Activated CD4-positive, alpha-beta memory T cell treated with anti-CD3 and anti-CD28 coated beads for 36 hours (primary cell): ENCODE measurements around the gene FAM83E. TPM values are rescaled to one million over a fixed set of nuclear protein-coding genes. Genes with fewer than 3 reads are reported as not detected.

Experiments
- CTCF ChIA-PET: fragments of 350-600 bp; sonication (Branson Sonifier 250); formaldehyde crosslinking; loops from one replicate; lab custom pipeline; 2021; ENCODE audit warnings: antibody characterized with exemption, inconsistent platforms; lab: Charles Lee
- POLR2A ChIA-PET: fragments of 350-600 bp; sonication (Branson Sonifier 250); formaldehyde crosslinking; loops from one replicate; lab custom pipeline; 2021; ENCODE audit warnings: antibody characterized with exemption; lab: Charles Lee
- DNase-seq: peaks from one replicate; pipeline ENCODE4 v3.0.0-alpha.2; 2020
- H3K27ac Mint-ChIP-seq: one replicate; pipeline ENCODE4 v1.8.0; 2021; ENCODE audit warnings: mixed read lengths
- H3K27me3 Mint-ChIP-seq: one replicate; pipeline ENCODE4 v1.8.0; 2021; ENCODE audit warnings: mixed read lengths
- H3K36me3 Mint-ChIP-seq: one replicate; pipeline ENCODE4 v1.8.0; 2021; ENCODE audit warnings: mixed read lengths
- H3K4me1 Mint-ChIP-seq: one replicate; pipeline ENCODE4 v1.8.0; 2021; ENCODE audit warnings: low read depth, mixed read lengths
- H3K4me3 Mint-ChIP-seq: one replicate; pipeline ENCODE4 v1.8.0; 2021; ENCODE audit warnings: mild to moderate bottlenecking, mixed read lengths
- H3K9me3 Mint-ChIP-seq: one replicate; pipeline ENCODE4 v1.8.0; 2021; ENCODE audit warnings: mixed read lengths
- intact Hi-C: fragments of 100-400 bp; cut with micrococcal nuclease; formaldehyde crosslinking; loops from one replicate; pipeline ENCODE4 v1.15.1; 2023
- total RNA-seq, 2 experiments: library from RNA; stranded (reverse); gene quantifications; one replicate each; pipeline ENCODE4 v1.2.3, GENCODE V29; 2021

FAM83E gene
- total RNA-seq, 2 experiments from 2014 or later = 2.2 to 2.4 TPM

DNA sequence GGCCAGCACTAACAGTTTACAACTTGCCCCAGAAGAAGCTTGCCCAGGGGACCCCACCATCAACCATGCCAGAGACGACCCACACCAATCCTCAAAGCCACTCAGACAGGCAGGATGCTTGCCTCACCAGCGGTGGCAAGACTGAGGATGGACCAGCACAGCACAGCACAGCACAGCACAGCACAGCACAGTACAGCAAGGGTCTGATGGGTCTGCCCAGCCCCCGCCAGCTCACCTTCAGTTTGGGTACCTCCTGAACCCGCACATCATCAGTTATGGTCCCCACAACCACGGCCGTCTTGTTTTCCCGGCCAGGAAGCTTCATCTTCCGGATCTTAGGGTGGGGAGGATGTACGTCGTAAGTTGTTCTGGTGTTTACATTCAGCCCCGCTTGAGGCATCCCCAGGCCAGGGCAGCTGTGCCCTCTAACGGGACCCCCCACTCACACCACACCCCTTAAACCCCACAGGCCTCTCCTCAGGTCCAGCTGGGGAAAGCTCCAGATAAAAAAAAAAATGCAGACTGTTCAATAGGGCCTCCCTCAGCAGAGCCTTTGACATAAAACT lies 1.7 kb upstream of the FAM83E start:
- ChIA-PET CTCF (interaction anchor here (0.7 to 1.4 kb wide), 5 partner anchors 21 to 226 kb away, joined by 3 to 5 read pairs (median 3); partner anchors contain the start of genes CA11 and KDELR1), POLR2A (interaction anchor here (1.1 kb wide), 1 partner anchor 17 kb away, joined by 3 read pairs; no protein-coding TSS in a partner anchor)
- H3K36me3 Mint-ChIP-seq = peaks cover 47% of the 10 kb centered on the region
- peak overlapping the region; percentile 96 for H3K4me3 Mint-ChIP-seq
- no peaks in the 10 kb centered on the region for H3K9me3 Mint-ChIP-seq
- H3K27ac Mint-ChIP-seq = peak overlapping the region; percentile 97
- peaks cover 39% of the 10 kb centered on the region for H3K4me1 Mint-ChIP-seq
- no peak for DNase-seq
- no peaks in the 10 kb centered on the region for H3K27me3 Mint-ChIP-seq
- intact Hi-C loops = loop anchor here (5.0 kb wide), 1 partner anchor 284 kb away; no protein-coding TSS in a partner anchor

DNA sequence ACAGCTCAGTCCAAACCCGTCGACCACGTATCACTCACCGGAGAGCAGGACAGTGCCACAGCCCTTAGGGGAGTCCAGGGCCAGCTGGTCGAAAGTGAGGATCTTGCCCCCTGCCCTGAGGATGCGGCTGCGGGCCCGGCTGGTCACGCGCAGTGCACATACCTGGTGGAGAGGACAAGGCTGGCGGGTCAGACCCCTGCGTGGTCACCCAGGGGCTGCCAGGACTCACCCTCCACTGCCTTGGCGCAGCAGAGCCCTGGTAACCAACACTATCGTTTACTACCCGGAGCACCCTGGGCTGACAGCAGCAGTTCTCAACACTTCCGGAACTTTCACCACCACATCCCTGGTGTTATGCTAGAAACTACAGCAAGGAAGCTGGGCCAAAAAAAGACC lies 1.2 kb upstream of the FAM83E start:
- Mint-ChIP-seq H3K9me3 (no peaks in the 10 kb centered on the region), H3K27me3 (no peaks in the 10 kb centered on the region), H3K4me3 (peak overlapping the region; percentile 96), H3K4me1 (peaks cover 36% of the 10 kb centered on the region), H3K27ac (peak overlapping the region; percentile 55), H3K36me3 (peaks cover 46% of the 10 kb centered on the region)
- DNase-seq = no peak
- intact Hi-C loops = loop anchor here (5.0 kb wide), 1 partner anchor 284 kb away; no protein-coding TSS in a partner anchor
- ChIA-PET POLR2A (interaction anchor here (1.1 kb wide), 1 partner anchor 18 kb away, joined by 3 read pairs; no protein-coding TSS in a partner anchor), CTCF (interaction anchor here (0.7 to 1.4 kb wide), 3 partner anchors 21 to 225 kb away, joined by 3 read pairs; partner anchors contain the start of genes CA11 and KDELR1)

DNA sequence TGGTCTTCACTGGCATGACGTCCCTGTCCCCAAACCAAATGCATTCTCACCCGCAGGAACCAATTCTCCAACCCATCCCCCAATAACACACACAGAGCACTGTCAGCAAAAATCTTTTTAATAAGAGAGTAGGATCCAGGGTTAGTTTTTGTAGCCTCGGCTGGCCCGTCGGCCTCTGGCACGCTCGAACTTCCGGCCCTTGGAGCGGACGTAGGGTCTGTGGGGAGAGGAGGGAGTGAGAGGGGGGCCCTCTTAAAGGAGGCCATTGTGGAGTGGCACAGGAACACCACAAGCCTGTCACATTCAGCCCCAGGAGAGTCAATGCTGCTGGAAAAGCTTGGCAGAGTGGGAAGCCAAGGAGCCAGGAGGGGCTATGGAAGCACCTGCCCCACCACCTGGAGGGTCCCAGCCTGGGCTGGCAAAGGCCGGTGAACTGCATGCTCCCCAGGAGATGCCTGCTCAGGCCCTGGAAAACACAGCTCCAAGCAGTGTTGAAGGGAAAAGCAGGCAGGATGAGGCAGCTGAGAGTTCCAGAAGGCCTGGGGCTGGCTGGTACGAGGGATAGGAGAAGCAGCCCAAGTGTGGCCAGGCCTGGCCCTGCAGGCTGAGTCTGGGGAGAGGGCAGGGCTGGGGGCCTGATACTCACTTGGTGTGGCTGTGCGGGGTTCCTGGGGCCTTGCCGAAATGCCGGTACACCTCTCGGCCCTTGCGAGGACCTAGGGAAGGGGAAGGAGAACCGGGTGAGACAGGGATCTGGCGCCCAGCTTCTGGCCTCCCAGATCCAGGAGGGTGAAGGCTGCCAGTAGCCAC lies 560 bp upstream of the FAM83E start:
- Mint-ChIP-seq H3K27ac (no peak overlapping the region), H3K4me1 (peaks cover 36% of the 10 kb centered on the region), H3K9me3 (no peaks in the 10 kb centered on the region), H3K27me3 (no peaks in the 10 kb centered on the region), H3K36me3 (peaks cover 46% of the 10 kb centered on the region), H3K4me3 (peak overlapping the region; percentile 17)
- intact Hi-C loops = loop anchor here (5.0 kb wide), 1 partner anchor 283 kb away; no protein-coding TSS in a partner anchor
- DNase-seq = no peak
- POLR2A ChIA-PET = interaction anchor here (1.1 kb wide), 1 partner anchor 9 kb away, joined by 4 read pairs; no protein-coding TSS in a partner anchor
- CTCF ChIA-PET = no interaction called here

DNA sequence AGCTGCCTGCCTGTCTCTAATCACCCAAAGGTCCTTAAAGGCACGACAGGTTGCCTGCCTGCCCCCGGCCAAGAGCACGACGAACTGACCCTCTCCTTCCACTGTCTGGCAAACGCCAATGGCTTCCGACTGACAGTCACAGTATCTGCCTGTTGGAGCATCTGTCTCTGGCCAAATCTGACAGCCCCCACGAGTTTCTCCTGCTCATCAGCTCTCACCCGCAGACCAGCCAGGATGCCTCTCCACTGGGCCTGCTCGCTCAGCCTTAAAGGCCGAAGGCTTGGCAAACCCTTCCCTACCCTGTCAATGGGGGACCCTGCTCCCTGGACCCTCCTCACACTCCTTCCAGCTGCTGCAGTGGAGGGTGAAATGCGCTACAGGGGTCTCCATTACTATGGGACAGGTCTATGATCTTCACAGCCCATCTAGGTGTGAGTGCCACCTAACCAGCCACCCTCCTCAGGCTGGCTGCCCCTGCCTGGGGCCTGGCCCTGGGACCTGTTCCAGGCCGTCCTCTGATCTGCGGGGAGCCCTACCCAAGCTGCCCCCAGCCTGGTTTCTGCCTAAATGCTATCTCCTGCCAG lies 932 bp downstream of the FAM83E start:
- CTCF ChIA-PET = interaction anchor here (1.8 kb wide), 1 partner anchor 125 kb away, joined by 7 read pairs; no protein-coding TSS in a partner anchor
- intact Hi-C loops = no loop called here
- Mint-ChIP-seq H3K36me3 (peaks cover 39% of the 10 kb centered on the region), H3K27ac (peak overlapping the region; percentile 14), H3K4me1 (peaks cover 26% of the 10 kb centered on the region), H3K27me3 (no peaks in the 10 kb centered on the region), H3K4me3 (no peak overlapping the region), H3K9me3 (no peaks in the 10 kb centered on the region)
- DNase-seq = no peak
- POLR2A ChIA-PET = no interaction called here

DNA sequence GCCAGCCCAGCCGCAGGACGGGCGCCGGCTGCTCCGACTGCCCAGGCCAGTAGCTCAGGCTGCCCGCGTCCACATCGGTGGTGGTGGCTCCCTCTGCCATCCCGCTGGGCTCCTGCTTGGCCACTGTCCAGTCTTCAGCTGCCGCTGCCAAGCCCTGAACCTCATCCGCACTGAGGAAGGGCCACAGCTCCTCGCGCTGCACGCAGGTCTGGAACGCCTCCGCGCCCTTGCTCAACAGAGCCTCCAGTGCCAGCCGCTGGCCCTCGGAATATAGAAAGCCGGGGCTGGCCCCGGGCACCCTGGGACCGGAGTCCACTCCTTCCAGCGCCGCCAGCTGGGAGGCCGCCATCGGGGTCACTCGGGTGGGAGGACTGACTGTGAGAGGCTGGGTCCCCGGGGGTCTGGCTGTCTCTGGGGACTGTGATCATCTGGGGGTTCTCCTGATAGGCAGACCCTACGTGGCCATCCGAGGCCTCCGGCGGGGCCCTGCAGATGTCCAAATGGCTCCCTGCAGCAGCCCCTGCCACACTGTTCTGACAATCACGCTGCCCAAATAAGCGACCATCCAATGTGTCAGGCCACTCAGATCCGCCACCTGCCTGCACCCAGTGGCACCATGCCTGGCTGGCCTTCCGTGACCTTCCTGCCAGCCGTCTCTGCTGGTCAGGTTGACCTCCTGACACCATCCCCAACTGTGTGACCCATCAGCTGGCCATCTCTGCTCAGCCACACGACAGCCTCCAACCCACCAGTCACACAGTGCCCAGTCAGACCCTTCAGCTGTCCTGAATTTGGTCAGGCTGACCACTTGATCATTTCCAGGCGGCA lies 1.6 kb downstream of the FAM83E start:
- H3K4me1 Mint-ChIP-seq = peaks cover 25% of the 10 kb centered on the region
- intact Hi-C loops = no loop called here

DNA sequence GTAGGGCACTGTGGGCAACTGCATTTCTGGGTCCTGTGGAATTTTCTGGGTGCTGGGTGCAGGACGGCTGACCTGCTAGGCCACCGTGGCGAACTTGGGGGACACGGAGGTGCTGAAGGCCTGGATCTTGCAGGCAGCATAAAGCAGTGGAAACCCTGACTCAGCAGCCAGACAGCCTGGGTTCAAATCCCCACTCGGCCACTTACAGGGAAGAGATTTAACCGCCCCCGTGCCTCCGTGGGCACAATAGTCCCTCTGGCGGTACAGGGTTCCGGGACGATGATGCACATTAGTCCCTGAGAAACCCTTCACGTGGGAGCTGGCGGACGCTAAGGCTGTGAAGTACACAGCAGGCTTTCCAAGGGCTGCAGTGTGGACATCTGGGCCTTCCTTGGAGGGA lies 3.0 kb downstream of the FAM83E start:
- CTCF ChIA-PET = interaction anchor here (1.4 to 1.8 kb wide), 2 partner anchors 23 to 123 kb away, joined by 5 to 7 read pairs; no protein-coding TSS in a partner anchor
- intact Hi-C loops = no loop called here
- Mint-ChIP-seq H3K4me1 (peaks cover 15% of the 10 kb centered on the region), H3K4me3 (no peak overlapping the region), H3K27me3 (no peaks in the 10 kb centered on the region), H3K36me3 (peaks cover 19% of the 10 kb centered on the region), H3K9me3 (no peaks in the 10 kb centered on the region), H3K27ac (no peak overlapping the region)
- POLR2A ChIA-PET = no interaction called here
- no peak for DNase-seq

More for the DNA sequence above, 1.6 kb downstream of the FAM83E start:
- CTCF ChIA-PET = interaction anchor here (1.4 to 1.8 kb wide), 2 partner anchors 24 to 124 kb away, joined by 5 to 7 read pairs; no protein-coding TSS in a partner anchor
- POLR2A ChIA-PET = no interaction called here
- peaks cover 32% of the 10 kb centered on the region for H3K36me3 Mint-ChIP-seq
- H3K4me3 Mint-ChIP-seq = no peak overlapping the region
- no peaks in the 10 kb centered on the region for H3K27me3 Mint-ChIP-seq
- no peak for DNase-seq
- no peaks in the 10 kb centered on the region for H3K9me3 Mint-ChIP-seq
- no peak overlapping the region for H3K27ac Mint-ChIP-seq

DNA sequence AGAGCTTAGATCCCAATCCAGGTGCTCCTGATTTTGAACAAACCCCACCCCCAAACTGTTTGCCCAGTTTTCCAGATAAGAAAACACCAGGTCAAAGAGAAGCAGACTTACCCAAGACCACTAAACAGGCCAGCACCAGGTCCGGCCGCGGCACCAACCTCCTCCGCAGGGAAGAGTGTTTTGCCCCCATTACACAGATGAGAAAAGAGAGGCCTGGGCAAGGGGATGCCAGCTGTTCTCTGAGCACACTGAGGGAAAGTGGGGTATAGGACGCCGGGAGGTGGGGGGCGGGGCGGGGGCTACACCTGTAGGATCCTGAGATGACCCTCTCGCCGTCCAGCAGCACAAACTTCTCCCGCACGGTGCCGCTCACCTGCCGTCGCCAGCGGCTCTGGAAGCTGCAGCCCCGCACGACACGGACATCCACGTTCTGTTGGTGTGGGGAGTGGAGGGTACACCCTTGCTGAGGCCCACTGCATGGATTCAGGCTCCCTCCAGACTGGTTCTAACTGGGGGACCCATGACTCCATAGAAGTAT lies 5.2 kb downstream of the FAM83E start:
- no peak for DNase-seq
- Mint-ChIP-seq H3K4me3 (no peak overlapping the region), H3K4me1 (no peaks in the 10 kb centered on the region), H3K9me3 (no peaks in the 10 kb centered on the region), H3K27ac (no peak overlapping the region), H3K27me3 (no peaks in the 10 kb centered on the region), H3K36me3 (no peaks in the 10 kb centered on the region)
- intact Hi-C loops = loop anchor here (5.0 kb wide), 1 partner anchor 127 kb away; no protein-coding TSS in a partner anchor
- CTCF ChIA-PET = interaction anchor here (1.0 to 3.4 kb wide), 14 partner anchors 8 to 364 kb away, joined by 3 to 48 read pairs (median 4); partner anchors contain the start of genes RPL18 and SPHK2
- POLR2A ChIA-PET = interaction anchor here (1.4 kb wide), 1 partner anchor 9 kb away, joined by 15 read pairs; the partner anchor contains the start of genes RPL18 and SPHK2

DNA sequence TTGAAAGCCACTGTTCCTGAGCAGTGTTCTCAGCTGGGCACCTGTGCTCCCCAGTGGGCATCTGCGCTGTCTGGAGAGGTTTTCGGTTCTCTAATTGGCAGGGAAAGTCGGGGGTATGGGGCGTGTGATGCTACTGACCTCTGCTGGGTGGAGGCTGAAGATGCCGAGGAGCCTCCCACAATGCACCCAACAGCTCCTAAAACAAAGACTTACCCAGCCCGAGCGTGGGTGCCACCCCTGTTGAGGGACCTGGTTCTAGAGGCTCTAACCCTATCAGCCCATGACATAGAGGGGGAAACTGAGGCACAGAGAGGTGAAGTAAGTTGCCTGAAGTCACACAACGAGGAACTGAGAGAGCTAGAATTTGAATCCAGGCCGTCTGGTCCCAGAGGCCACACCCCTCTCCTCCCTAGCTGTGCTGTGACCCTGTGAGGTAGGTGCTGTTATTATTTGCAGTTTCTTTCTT lies 6.0 kb downstream of the FAM83E start:
- H3K4me3 Mint-ChIP-seq = no peak overlapping the region
- POLR2A ChIA-PET = interaction anchor here (1.1 to 1.4 kb wide), 2 partner anchors 10 to 37 kb away, joined by 3 to 15 read pairs; partner anchors contain the start of genes CA11, RPL18 and SPHK2
- no peak overlapping the region for H3K27ac Mint-ChIP-seq
- no peaks in the 10 kb centered on the region for H3K27me3 Mint-ChIP-seq
- intact Hi-C loops = loop anchor here (5.0 kb wide), 1 partner anchor 127 kb away; no protein-coding TSS in a partner anchor
- CTCF ChIA-PET = interaction anchor here (1.0 to 3.4 kb wide), 16 partner anchors 9 to 364 kb away, joined by 3 to 48 read pairs (median 4); partner anchors contain the start of genes RPL18 and SPHK2
- no peaks in the 10 kb centered on the region for H3K36me3 Mint-ChIP-seq
- H3K4me1 Mint-ChIP-seq = no peaks in the 10 kb centered on the region
- H3K9me3 Mint-ChIP-seq = no peaks in the 10 kb centered on the region
- DNase-seq = peak; percentile 73

DNA sequence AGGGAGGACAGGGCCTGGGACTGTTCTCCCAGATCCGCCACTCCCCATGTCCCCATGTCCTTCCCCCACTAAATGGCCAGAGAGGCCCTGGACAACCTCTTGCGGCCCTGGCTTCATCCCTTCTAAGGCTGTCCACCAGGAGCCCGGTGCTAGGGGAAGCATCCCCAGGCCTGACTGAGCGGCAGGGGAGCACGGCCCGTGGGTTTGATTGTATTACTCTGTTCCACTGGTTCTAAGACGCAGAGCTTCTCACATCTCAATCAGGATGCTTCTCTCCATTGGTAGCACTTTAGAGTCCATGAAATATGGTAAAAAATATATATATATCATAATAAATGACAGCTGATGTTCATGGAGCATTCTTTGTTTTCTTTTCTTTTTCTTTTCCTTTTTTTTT lies 7.5 kb downstream of the FAM83E start:
- H3K36me3 Mint-ChIP-seq = no peaks in the 10 kb centered on the region
- no peak for DNase-seq
- H3K4me1 Mint-ChIP-seq = no peaks in the 10 kb centered on the region
- no peak overlapping the region for H3K27ac Mint-ChIP-seq
- CTCF ChIA-PET = interaction anchor here (0.7 to 3.4 kb wide), 4 partner anchors 18 to 140 kb away, joined by 3 to 48 read pairs (median 34); no protein-coding TSS in a partner anchor
- POLR2A ChIA-PET = interaction anchor here (0.6 to 1.1 kb wide), 2 partner anchors 39 to 575 kb away, joined by 3 read pairs; partner anchors contain the start of gene CA11
- no peaks in the 10 kb centered on the region for H3K27me3 Mint-ChIP-seq
- no peak overlapping the region for H3K4me3 Mint-ChIP-seq
- intact Hi-C loops = loop anchor here (5.0 kb wide), 1 partner anchor 125 kb away; no protein-coding TSS in a partner anchor
- no peaks in the 10 kb centered on the region for H3K9me3 Mint-ChIP-seq
